ENCODE measurements around the gene HOXC6.
"Not testable (repeated sequence)": the region's sequence is repeated elsewhere in the genome, so short reads cannot be mapped to it uniquely, and the experiment has no call there.

The HOXC6 gene

GRCh38 chr12:54060174-54060974 is 32.1 kb downstream of the HOXC6 start:
- no peak for DNase-seq

- no peak for DNase-seq
Observed at GRCh38 chr12:54060975-54061778, 32.9 kb downstream of the HOXC6 start.

GRCh38 chr12:54065677-54066076 is 37.4 kb downstream of the HOXC6 start:
- no peak for DNase-seq

GRCh38 chr12:54066408-54066807 is 38.2 kb downstream of the HOXC6 start:
- DNase-seq: no peak

GRCh38 chr12:54068418-54069070 is 40.3 kb downstream of the HOXC6 start:
- DNase-seq: no peak

- no peak for DNase-seq
Observed at GRCh38 chr12:54071942-54072341, 43.7 kb downstream of the HOXC6 start.

DNA sequence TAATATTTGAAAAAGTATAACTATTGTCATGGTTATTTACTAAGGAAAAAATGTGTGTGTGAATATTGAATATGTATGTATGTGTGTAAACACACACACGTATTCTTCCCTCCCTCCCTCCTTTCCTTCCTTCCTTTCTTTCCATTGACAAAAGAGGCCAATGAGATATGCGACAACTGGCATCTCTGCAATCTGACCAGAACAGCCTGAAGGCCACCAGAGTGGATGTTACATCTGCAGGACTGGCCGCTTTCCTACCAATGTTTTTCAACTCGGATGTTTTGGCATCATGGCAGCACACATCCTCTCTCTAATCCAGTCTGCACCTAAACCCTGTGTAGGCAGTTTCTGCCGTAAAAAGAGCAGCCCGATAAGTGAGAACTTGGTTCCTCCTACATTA is 46.1 kb downstream of the HOXC6 start:
- no peak for DNase-seq

DNA sequence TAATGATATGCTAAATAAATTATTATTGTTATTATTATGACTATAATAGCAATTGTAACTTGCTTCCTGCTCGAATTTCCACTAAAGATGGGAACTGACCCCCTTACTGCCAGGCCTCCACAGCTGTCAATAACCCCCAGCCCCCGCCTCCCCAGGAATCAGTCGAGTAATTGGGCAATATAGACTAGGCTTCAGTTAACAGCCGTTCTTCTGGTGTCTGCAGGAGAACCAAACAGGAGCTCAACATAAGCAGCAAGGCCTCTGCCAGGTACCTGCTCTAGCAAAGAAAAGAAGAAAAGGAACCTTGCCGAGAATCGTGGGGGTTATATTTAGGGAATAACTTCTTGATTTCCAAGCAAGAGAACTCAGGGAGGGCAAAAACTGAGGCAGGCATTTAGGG is 47.2 kb downstream of the HOXC6 start:
- DNase-seq: no peak

DNA sequence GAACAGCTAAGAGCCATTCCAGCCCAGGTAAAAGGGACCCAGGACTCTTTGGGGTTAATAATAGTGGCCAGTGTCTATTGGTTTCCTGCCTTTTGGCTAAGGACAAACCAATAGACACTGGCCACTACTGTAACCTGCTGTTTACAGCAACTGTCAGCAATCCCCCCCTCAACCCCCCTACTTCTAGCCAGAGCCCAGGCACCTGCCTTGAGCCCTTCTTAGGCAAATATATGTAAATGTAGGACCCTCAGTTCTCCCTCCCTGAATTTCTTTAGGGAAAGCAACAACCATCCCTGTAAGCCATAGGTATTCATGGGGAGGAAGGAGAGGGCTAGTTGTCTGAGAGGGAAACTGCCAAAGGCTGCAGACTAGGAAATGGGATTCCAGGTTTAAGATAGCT is 47.7 kb downstream of the HOXC6 start:
- no peak for DNase-seq

DNA sequence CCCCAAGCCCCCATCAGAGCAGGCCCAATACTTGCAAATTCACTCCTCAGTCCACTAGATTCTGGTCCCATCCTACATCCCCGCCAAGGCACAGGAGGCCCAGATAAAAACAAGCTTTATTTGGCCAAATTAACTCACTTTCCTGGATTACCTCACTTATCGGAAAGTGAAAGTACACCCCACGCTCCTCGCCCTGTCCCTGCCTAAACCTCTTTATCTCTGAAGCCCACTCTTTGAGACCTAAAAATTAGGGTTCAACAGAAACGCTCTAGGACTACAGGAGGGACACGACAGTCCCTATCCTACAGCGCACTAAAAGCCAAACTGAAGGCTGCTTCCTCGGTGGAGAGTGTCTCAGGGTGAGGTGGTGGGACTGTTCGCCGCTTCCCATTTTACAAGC is 49.6 kb downstream of the HOXC6 start:
- DNase-seq: not testable (repeated sequence)

- not testable (repeated sequence) for DNase-seq
Observed at GRCh38 chr12:54079115-54079514, 50.9 kb downstream of the HOXC6 start.

All from NCI-H510A (cell line).